K562 (cell line): ENCODE data around the gene GPR3. TPM values are rescaled to one million over a fixed set of nuclear protein-coding genes. Genes with fewer than 3 reads are reported as not detected.

Experiments
- ARID2 ChIP-seq: fragments of 450-650 bp; IDR thresholded peaks from 2 replicates; pipeline ENCODE4 v1.6.1; 2017; ENCODE audit warnings: antibody characterized with exemption, mild to moderate bottlenecking
- CLOCK ChIP-seq: fragments of 250-450 bp; sonication (Bioruptor Pico); IDR thresholded peaks from 2 replicates; pipeline ENCODE4 v1.4.0; 2020; ENCODE audit warnings: mild to moderate bottlenecking, moderate library complexity, borderline replicate concordance
- DACH1 ChIP-seq: fragments of 450-650 bp; IDR thresholded peaks from 2 replicates; pipeline ENCODE4 v1.6.1; 2018; ENCODE audit not compliant: partially characterized antibody
- FOSL1 ChIP-seq: fragments of 200-800 bp; sonication (Bioruptor generic); conservative IDR thresholded peaks from 2 replicates; pipeline ENCODE4 v1.6.1; 2016; ENCODE audit warnings: missing genetic modification characterization, missing compliant biosample characterization
- FOXP4 ChIP-seq: sonication (generic); formaldehyde crosslinking; IDR thresholded peaks from 2 replicates; pipeline ENCODE4 v1.8.0; 2022; ENCODE audit warnings: mild to moderate bottlenecking, missing genetic modification reagents, borderline replicate concordance
- HBP1 ChIP-seq: fragments of 450-650 bp; formaldehyde crosslinking; IDR thresholded peaks from 2 replicates; pipeline ENCODE4 v1.4.0; 2022; ENCODE audit warnings: missing genetic modification characterization
- KAT8 ChIP-seq: fragments of 450-650 bp; IDR thresholded peaks from 2 replicates; pipeline ENCODE4 v1.6.1; 2016; ENCODE audit warnings: low read depth, mild to moderate bottlenecking
- NCOR1 ChIP-seq: fragments of 450-650 bp; IDR thresholded peaks from 2 replicates; pipeline ENCODE4 v1.6.1; 2016; ENCODE audit warnings: mild to moderate bottlenecking, moderate library complexity
- POLR2A ChIP-seq: fragments of 450-650 bp; conservative IDR thresholded peaks from 2 replicates; pipeline ENCODE4 v1.6.1; 2016
- RBFOX2 ChIP-seq: fragments of 200-400 bp; formaldehyde crosslinking; IDR thresholded peaks from 2 replicates; pipeline ENCODE4 v1.6.1; 2017; ENCODE audit warnings: low read depth, mild to moderate bottlenecking, low read length, moderate library complexity
- RBM22 ChIP-seq: fragments of 200-400 bp; formaldehyde crosslinking; IDR thresholded peaks from 2 replicates; pipeline ENCODE4 v1.6.1; 2018; ENCODE audit warnings: low read length, low read depth; ENCODE audit not compliant: poor library complexity, severe bottlenecking
- SREBF2 ChIP-seq: sonication (generic); formaldehyde crosslinking; IDR thresholded peaks from 2 replicates; pipeline ENCODE4 v1.4.0; 2020; ENCODE audit warnings: mild to moderate bottlenecking, missing genetic modification reagents
- TARDBP ChIP-seq: fragments of 450-650 bp; IDR thresholded peaks from 2 replicates; pipeline ENCODE4 v1.6.1; 2016
- TCFL5 ChIP-seq: fragments of 250-450 bp; sonication (Bioruptor Pico); conservative IDR thresholded peaks from 2 replicates; pipeline ENCODE4 v1.6.1; 2021; ENCODE audit warnings: mild to moderate bottlenecking, moderate library complexity, matching md5 sums
- UBTF ChIP-seq, 2 experiments: IDR thresholded peaks; 2 replicates each; pipeline ENCODE4 v1.6.1; 2012; ENCODE audit warnings: improper control_type of control experiment in 2 of 2, low read depth in 2 of 2, low read length in 2 of 2, borderline replicate concordance in 1 of 2
- ZBTB34 ChIP-seq: fragments of 250-450 bp; sonication (Bioruptor Pico); IDR thresholded peaks from 2 replicates; pipeline ENCODE4 v1.8.0; 2021; ENCODE audit warnings: mild to moderate bottlenecking, moderate library complexity
- ZFPM2 ChIP-seq: fragments of 250-450 bp; sonication (Bioruptor Pico); IDR thresholded peaks from 2 replicates; pipeline ENCODE4 v1.5.1; 2022; ENCODE audit warnings: mild to moderate bottlenecking
- ZNF75A ChIP-seq: fragments of 450-650 bp; formaldehyde crosslinking; IDR thresholded peaks from 2 replicates; pipeline ENCODE4 v1.4.0; 2020; ENCODE audit warnings: mild to moderate bottlenecking
- polyA plus RNA-seq, 8 experiments: library from polyadenylated mRNA; depleted of rRNA in 4 of 8; stranded (reverse) in 5 of 8; unstranded in 3 of 8; fragments of >200 nt; fragmentation: Nextera tagmentation in 2 of 8; fragmentation: Illumina TruSeq in 1 of 8; extraction: Ambion mirVana in 2 of 8; extraction: Trizol in 1 of 8; gene quantifications; 2 replicates each; pipeline versions ENCODE4 v1.2.1 to v1.2.3, GENCODE V29; 2011 to 2014; ENCODE audit warnings: inconsistent platforms in 1 of 8, missing spikeins in 1 of 8
- total RNA-seq, 7 experiments: library from RNA; depleted of rRNA in 6 of 7; stranded (reverse); fragments of >200 nt in 6 of 7; fragmentation: Illumina TruSeq in 2 of 7; extraction: Trizol in 2 of 7; gene quantifications; 2 replicates each; pipeline versions ENCODE4 v1.2.1 to v1.2.3, GENCODE V29; 2011 to 2021; ENCODE audit warnings: low replicate concordance in 1 of 7

Gene GPR3
- total and polyA plus RNA-seq, 9 of the 15 experiments (the other 6 are each of a cell fraction or from before 2014, with no cell fraction given): 0.24 to 11.5 (median 3.7) TPM

GRCh38 chr1:27400082-27400962 lies 7.9 kb downstream of the GPR3 start (continued):
- TF ChIP-seq TARDBP (peak; percentile 18), POLR2A (peak; percentile 55), NCOR1 (0 out of 2 replicates have a peak, but pooled peaks have one; percentile 28), FOSL1 (tag) (no peak), RBFOX2 (no peak), ZBTB34 (CRISPR knock-in tag) (no peak), ZFPM2 (CRISPR knock-in tag) (no peak), CLOCK (no peak), HBP1 (CRISPR knock-in tag) (0 out of 2 replicates have a peak, but pooled peaks have one; percentile 5), TCFL5 (CRISPR knock-in tag) (no peak), ARID2 (peak; percentile 29; the same call in 1 of the 2 replicates), ZNF75A (CRISPR knock-in tag) (no peak), DACH1 (no peak), SREBF2 (CRISPR knock-in tag) (no peak), RBM22 (peak; percentile 79), UBTF (IDR thresholded peaks at IDR 0.05; ENCODE audit: borderline replicate concordance in 1 of 2, low read depth in 2 of 2, low read length in 2 of 2) (no peak), KAT8 (no peak), FOXP4 (no peak)
